GM18520 (cell line): Measurements from ENCODE around the gene KRTAP10-10.
"Not testable (repeated sequence)": the region's sequence is repeated elsewhere in the genome, so short reads cannot be mapped to it uniquely, and the experiment has no call there.

Experiments
- ATAC-seq: cut with Tn5 transposase; IDR thresholded peaks from one replicate; pipeline ENCODE4 v1.9.1; 2021; ENCODE audit not compliant: unreplicated experiment

KRTAP10-10 gene

GRCh38 chr21:44601596-44602462 lies 35.3 kb upstream of the KRTAP10-10 start:
- ATAC-seq, result no peak

DNA sequence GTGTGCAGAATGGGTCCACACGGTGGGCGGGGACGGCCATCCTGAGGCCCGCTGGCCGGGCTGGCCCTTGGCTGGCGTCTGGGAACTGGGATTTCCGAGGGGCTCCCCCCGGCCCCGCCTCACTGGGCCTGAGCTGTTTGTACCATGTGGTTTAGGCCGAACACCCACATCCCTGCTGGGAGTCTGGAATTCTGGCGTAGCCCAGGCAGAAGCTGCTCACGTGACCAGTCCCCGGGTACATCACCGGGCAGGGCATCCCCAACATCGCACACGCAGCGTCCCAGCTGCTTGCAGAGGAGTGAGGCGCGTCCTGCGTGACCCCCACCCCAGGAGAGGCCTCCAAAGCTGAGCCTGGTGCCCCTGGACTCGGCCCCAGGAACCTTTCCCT lies 34.7 kb upstream of the KRTAP10-10 start:
- ATAC-seq, result no peak

- no peak for ATAC-seq
Measured at GRCh38 chr21:44603109-44603875, 33.9 kb upstream of the KRTAP10-10 start.

- ATAC-seq, result no peak
Measured at GRCh38 chr21:44603911-44604310, 33.2 kb upstream of the KRTAP10-10 start.

DNA sequence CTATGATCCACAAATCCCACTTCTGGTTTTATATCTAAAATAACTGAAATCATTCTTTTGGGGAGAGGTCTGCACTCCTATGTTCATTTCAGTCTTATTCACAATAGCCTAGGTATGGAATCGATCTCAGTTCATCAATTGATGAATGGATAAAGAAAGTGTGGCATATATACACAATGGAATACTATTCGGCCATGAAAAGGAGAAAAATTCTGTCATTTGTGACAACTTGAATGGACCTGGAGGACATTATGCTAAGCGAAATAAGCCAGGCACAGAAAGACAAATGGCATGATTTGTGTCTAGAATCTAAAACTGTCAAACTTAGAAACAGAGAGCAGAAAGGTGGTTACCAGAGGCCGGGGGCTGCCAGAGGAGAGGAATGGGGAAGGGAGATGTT lies 30.7 kb upstream of the KRTAP10-10 start:
- no peak for ATAC-seq

- no peak for ATAC-seq
Measured at GRCh38 chr21:44609193-44609592, 28.0 kb upstream of the KRTAP10-10 start.

GRCh38 chr21:44610157-44610843 lies 26.9 kb upstream of the KRTAP10-10 start:
- ATAC-seq, result not testable (repeated sequence)

DNA sequence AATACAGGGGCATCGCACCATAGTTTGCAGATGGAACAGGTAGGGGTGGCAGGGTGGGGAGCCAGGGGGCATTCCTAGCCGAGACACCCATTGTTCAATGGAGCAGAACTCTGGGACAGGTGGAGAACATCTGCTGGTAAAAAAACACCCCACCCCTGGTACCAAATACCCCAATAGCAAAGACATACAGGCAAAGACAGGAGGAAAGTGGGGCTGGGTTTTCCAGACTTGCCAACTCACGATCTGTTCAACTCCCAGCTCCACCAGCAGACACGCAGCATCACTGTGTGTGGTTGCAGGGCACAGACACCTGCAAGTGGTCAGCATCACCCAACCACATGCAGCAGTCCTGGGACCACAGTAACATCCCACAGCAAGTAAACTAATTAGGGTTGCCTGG lies 25.6 kb upstream of the KRTAP10-10 start:
- no peak for ATAC-seq

DNA sequence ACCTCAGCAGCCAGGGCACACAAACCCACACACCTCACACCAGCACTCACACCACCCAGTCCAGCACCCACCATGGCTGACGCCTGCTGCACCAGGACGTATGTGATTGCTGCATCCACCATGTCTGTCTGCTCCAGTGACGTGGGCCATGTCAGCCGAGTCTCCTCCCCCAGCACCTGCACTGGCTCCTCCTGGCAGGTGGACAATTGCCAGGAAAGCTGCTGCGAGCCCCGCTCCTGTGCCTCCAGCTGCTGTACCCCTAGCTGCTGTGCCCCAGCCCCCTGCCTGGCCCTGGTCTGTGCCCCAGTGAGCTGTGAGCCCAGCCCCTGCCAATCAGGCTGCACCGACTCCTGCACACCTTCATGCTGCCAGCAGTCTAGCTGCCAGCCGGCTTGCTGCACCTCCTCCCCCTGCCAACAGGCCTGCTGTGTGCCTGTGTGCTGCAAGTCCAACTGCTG lies 25.1 kb upstream of the KRTAP10-10 start, which contains the start of gene KRTAP10-8:
KRTAP10-8 (plus strand) TSS at position 51 of the 458 bp plus-strand sequence; CDS start at position 73, 22 bp downstream.
- ATAC-seq, result no peak

GRCh38 chr21:44612669-44613229 lies 24.4 kb upstream of the KRTAP10-10 start:
- ATAC-seq, result no peak

DNA sequence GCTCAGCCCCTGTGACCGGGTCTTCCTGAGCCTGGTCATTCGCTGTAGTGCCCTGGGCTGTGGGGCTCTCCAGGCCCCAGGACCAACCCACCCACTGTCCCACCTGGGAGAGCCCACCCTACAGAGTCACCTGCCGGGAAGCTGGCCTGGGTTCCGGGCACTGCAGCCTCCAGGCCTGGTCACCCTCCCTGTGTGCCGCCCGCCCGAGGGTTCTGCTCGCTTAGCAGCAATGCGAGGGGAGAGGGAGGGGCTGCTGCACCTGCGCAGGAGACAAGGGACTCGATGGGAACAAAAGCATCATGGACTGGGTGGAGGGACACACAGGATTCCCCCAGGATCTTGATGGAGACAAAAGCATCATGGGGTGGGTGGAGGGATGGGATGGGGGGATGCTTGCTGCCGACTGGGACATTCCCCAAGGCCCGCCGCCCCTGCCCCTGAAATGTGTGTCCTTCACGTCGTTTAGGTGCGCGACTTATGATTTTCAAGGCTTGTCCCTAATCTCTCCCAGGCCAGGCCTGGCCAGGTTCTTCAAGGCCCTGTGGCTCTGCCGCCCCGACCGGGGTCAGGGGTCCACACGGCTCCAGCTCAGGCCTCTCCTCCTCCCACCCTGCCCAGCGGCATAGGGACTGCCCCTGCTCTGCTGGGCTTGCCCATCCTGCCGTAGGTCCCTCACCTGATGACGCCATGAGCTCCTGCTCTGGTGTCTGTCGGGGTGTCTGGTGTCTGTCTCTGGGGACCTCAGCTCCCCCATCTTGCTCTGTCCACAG lies 23.6 kb upstream of the KRTAP10-10 start:
- no peak for ATAC-seq

DNA sequence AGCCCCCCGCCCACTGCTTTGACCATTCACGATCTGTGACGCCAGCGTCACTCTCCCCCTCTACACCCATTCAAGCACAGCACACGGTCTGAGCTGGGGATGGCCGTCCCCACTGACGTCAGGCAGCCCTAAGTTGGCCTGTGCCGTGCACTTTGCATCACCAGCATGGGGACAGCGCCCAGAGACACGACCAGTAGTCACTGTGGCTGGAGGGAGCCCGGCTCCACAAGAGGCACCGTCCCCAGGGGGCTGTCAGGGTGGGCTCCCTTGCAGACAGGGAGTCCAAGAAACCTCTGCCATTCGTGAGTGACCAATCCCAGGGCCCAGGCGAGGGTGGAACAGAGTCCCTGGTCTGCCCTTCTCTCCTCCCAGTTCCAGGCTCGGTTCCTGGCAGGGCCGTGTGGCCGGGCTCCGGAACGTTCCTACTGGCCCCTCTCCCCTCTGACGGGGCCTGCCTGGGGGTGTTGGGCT lies 23.0 kb upstream of the KRTAP10-10 start:
- ATAC-seq, result no peak

- ATAC-seq, result no peak
Measured at GRCh38 chr21:44614961-44615391, 22.2 kb upstream of the KRTAP10-10 start.

- no peak for ATAC-seq
Measured at GRCh38 chr21:44615466-44615865, 21.7 kb upstream of the KRTAP10-10 start.

- ATAC-seq, result no peak
Measured at GRCh38 chr21:44615911-44616590, 21.1 kb upstream of the KRTAP10-10 start.

GRCh38 chr21:44616591-44616926 lies 20.6 kb upstream of the KRTAP10-10 start:
- no peak for ATAC-seq

DNA sequence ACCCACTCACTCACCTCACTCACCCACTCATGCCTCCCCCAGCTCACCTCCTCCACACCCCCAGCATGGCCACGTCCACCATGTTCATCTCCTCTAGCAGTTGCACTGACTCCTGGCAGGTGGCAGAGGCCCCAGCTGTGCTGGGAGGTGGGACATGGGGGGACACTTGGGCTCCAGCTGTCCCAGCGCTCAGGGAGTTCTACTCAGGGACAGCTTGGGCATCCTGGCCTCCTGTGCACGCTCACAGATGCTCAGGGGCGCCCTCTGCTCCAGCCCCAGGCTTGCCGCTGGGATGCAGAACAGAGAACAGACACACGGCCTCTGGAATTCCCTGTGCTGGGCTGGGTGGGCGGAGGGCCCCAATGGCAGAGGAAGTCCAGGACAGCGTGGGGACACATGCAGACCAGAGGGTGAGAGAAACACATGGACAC lies 20.1 kb upstream of the KRTAP10-10 start:
- no peak for ATAC-seq

DNA sequence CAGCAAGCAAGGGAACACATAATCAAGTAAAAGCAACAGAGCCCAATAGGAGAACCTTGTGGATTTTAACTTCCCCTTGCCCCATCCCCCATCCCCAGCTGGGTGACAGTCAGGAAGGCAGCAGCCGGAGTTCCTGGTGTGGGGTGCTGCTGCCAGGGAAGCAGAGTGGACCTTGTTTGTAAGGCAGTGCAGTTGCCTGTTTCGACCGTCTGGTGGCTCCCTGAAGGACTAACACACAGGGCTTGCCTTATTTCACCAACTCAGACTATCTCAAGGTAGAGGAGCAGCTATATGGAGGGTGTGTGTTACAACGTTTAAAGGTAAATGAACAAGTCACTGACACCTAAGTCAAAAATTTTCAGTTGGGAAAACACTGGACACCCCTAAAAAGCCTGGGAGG lies 18.7 kb upstream of the KRTAP10-10 start:
- ATAC-seq, result no peak

- ATAC-seq, result no peak
Measured at GRCh38 chr21:44618909-44619308, 18.2 kb upstream of the KRTAP10-10 start.

DNA sequence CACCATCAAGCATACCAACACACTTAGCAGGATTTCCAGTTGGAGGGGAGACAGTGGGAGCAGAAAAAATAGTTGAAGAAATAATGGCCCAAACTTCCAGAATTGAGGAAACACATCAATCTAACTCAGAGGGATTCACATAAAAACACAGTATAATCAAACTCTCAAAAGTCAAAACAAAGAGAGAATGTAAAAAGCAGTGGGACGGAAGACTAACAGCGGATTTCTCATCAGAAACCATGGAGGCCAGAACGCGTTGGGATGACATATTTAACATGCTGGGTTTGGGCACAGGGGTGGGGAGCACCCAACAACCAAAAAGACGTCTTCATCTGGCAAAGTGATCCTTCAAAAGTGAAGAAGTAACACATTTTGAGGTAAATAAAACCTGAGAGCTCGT lies 17.3 kb upstream of the KRTAP10-10 start:
- no peak for ATAC-seq
